A673 (cell line): ENCODE data around the gene GDE1.

Experiments used
- CTCF ChIP-seq: fragments of 300-800, 200-600 bp; sonication (generic); conservative IDR thresholded peaks from 2 replicates; pipeline ENCODE4 v1.5.1; 2017; ENCODE audit warnings: low read depth, mild to moderate bottlenecking, antibody characterized with exemption, low read length, moderate library complexity, mixed read lengths
- EZH2 ChIP-seq: fragments of 200-600 bp; sonication (generic); IDR thresholded peaks from 2 replicates; pipeline ENCODE4 v1.6.1; 2017; ENCODE audit warnings: borderline replicate concordance, low read depth, mild to moderate bottlenecking, mixed read lengths, antibody characterized with exemption, low read length; ENCODE audit not compliant: poor library complexity, severe bottlenecking

GRCh38 chr16:19542138-19542821 is 20.4 kb upstream of the GDE1 start:
- TF ChIP-seq EZH2 (no peak), CTCF (no peak)
